BLaER1 (cell line): ENCODE results near the gene SERF1A.
"Not testable (repeated sequence)": the region's sequence is repeated elsewhere in the genome, so short reads cannot be mapped to it uniquely, and the experiment has no call there.

Experiments used
- H3K27ac ChIP-seq: shearing (Covaris generic); formaldehyde crosslinking; 2 replicates; pipeline ENCODE4 v1.8.1; 2022
- H3K27me3 ChIP-seq: shearing (Covaris generic); formaldehyde crosslinking; 2 replicates; pipeline ENCODE4 v1.8.1; 2022
- H3K36me3 ChIP-seq: shearing (Covaris generic); formaldehyde crosslinking; 2 replicates; pipeline ENCODE4 v1.8.1; 2022
- H3K4me1 ChIP-seq: shearing (Covaris generic); formaldehyde crosslinking; 2 replicates; pipeline ENCODE4 v1.8.1; 2022
- H3K4me2 ChIP-seq: shearing (Covaris generic); formaldehyde crosslinking; 2 replicates; pipeline ENCODE4 v1.8.1; 2022
- H3K4me3 ChIP-seq: shearing (Covaris generic); formaldehyde crosslinking; 2 replicates; pipeline ENCODE4 v1.8.1; 2022
- H3K9ac ChIP-seq: shearing (Covaris generic); formaldehyde crosslinking; 2 replicates; pipeline ENCODE4 v1.8.1; 2022
- H3K9me3 ChIP-seq: shearing (Covaris generic); formaldehyde crosslinking; 2 replicates; pipeline ENCODE4 v1.8.1; 2022
- H4K20me1 ChIP-seq: shearing (Covaris generic); formaldehyde crosslinking; 2 replicates; pipeline ENCODE4 v1.8.1; 2022

The SERF1A gene

DNA sequence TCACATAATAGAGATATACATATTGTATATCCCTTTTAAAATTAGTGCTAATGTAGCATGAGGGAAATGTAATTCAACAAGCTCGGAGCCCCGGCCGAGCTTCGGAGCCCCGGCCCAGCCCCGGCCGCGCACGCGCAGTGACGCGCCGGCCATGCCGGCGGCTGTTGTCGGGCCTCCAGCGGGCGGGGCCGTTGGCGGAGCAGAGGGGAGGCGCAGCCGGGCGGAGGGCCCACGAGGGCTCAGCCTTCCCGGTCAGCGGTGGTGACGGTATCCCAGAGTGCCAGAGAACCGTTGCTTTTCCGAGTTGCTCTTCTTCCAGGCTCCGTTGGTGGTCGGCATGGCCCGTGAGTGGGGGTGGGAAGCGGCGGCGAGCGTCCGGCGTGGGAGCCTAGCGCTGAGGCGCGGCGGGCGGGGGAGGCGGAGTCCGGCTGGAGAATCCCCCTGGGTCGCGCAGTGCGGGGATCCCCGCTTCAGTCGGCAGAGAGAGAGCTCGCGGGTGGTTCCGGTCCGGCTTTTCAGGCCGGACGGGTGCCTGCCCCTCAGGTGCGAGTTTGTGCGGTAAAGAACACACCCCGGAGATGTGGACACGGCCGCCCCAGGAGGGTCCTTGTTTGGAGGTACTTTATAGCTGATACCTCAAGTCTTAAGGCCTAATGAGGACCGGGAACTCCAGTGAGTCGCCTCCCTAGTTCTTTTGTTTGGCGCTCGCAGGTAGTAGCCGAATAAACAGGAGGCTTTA, at the start of gene SERF1A:
Gene SERF1A, plus strand, starts transcription at position 137 of the 739 bp plus-strand sequence. Its CDS starts 201 bp downstream, at position 338.
- not testable (repeated sequence) for H4K20me1 ChIP-seq, H3K4me3 ChIP-seq, H3K9ac ChIP-seq, H3K4me1 ChIP-seq, H3K27ac ChIP-seq, H3K27me3 ChIP-seq, H3K36me3 ChIP-seq, H3K9me3 ChIP-seq, H3K4me2 ChIP-seq

DNA sequence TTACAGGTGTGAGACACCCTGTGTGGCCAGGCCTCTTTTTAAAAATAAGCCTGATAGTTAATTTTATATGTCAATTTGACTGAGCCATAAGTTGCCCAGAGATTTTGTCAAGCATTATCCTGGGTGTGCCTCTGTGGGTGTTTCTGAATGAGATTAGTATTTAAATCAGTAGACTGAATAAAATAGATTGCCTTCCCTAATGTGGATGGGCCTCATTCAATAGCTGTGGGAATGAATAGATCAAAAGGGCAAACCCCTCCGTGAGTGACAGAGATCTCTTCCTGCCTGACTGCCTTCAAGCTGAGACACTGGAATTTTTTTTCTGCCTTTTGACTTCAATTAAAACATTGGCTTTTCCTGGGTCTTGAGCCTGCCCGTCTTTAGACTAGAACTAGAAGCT, 33.7 kb upstream of the SERF1A start:
- not testable (repeated sequence) for H4K20me1 ChIP-seq, H3K4me1 ChIP-seq, H3K4me2 ChIP-seq, H3K9ac ChIP-seq, H3K27ac ChIP-seq, H3K36me3 ChIP-seq, H3K27me3 ChIP-seq, H3K4me3 ChIP-seq, H3K9me3 ChIP-seq

DNA sequence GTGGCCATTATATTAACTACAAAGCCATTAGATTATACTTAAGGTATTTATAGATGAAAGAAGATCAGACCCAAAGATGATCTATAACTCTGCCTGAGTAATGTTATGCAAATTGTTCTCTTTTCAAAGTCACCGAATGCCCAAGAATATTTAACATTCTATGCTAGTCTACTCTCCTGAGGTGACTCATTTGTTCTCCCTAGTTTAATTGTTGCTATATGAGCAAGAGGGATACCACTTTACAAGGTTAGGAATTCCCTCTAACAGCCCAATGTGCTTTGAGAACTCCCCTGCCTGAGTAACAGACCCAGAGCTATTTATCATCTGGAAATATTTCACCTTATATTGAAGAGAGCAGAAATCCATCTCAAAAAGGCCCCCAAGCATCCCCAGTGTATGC, 29.8 kb upstream of the SERF1A start:
- H3K4me1 ChIP-seq, H3K27me3 ChIP-seq, H3K4me2 ChIP-seq, H3K4me3 ChIP-seq, H3K9ac ChIP-seq, H3K36me3 ChIP-seq, H3K27ac ChIP-seq, H4K20me1 ChIP-seq, H3K9me3 ChIP-seq: not testable (repeated sequence)

DNA sequence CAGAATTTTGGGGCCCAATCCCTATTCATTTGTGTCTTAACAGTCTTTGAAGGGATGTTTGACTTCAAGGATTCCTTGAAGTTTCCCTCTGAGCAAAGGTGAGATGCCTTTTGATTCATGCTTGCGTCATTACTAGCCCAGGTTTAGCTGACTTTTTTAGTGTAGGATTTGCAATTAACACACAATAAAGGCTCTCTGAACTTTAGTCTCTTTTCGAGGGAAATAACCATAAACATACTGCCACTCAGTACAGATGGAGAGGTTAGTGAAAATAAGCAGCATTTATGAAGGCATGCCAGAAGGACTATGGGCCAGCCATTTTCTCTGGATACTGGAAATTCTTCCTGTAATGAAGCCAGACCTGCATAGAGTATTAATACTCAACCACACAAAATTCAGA, 4.4 kb upstream of the SERF1A start:
- not testable (repeated sequence) for H3K4me3 ChIP-seq, H3K4me2 ChIP-seq, H3K9ac ChIP-seq, H3K36me3 ChIP-seq, H3K9me3 ChIP-seq, H3K4me1 ChIP-seq, H3K27me3 ChIP-seq, H4K20me1 ChIP-seq, H3K27ac ChIP-seq

DNA sequence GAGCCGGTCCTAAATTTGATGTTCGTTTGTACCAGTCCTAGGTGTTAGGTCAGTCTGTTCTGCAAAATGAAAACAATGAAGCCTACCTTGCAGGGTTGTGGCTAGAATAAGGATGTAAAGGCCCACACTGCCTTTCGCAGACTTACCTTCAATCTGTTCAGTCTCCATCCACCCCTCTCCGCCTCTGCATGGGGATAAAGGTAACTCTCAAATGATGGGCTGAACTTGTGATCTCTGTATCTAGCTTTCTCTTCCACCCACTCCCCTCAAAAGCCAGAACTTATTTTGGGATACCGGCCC, 753 bp downstream of the SERF1A start:
- H3K4me1 ChIP-seq, H3K9me3 ChIP-seq, H3K27ac ChIP-seq, H3K9ac ChIP-seq, H3K27me3 ChIP-seq, H4K20me1 ChIP-seq, H3K4me3 ChIP-seq, H3K4me2 ChIP-seq, H3K36me3 ChIP-seq: not testable (repeated sequence)

DNA sequence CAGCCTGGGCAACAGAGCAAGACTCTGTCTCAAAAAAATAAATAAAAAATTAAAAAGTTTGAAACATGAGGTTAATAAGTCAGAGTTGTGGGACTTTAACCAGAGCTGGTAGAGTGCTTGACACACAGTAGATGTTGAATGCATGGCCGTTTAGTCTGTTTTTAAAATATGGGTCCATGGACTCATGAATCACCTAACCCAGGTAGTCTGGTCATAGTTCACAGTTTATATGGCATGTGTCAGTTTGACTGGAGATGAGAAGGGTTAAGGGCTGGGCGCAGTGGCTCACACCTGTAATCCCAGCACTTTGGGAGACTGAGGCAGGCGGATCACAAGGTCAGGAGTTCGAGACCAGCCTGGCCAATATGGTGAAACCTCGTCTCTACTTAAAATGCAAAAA, 6.2 kb downstream of the SERF1A start:
- not testable (repeated sequence) for H3K4me3 ChIP-seq, H3K9ac ChIP-seq, H3K27me3 ChIP-seq, H3K4me1 ChIP-seq, H3K4me2 ChIP-seq, H4K20me1 ChIP-seq, H3K36me3 ChIP-seq, H3K27ac ChIP-seq, H3K9me3 ChIP-seq

DNA sequence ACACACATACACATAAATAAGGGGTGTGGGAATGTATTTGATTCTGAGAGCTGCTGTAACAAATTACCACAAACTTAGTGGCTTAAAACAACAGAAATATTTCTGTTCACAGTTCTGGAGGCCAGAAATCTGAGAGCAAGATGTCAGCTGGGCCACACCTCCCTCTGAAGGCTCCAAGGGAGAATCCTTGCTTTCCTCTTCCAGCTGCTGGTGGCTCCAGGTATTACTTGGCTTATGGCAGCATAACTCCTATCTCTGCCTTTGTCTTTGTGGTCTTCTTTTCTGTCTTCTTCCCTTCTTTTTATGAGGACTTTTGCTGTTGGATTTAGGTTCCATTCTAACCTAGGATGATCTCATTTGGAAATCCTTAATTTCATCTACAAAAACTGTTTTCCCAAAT, 16.4 kb downstream of the SERF1A start:
- not testable (repeated sequence) for H3K4me2 ChIP-seq, H3K27ac ChIP-seq, H3K36me3 ChIP-seq, H4K20me1 ChIP-seq, H3K4me3 ChIP-seq, H3K27me3 ChIP-seq, H3K9ac ChIP-seq, H3K4me1 ChIP-seq, H3K9me3 ChIP-seq

DNA sequence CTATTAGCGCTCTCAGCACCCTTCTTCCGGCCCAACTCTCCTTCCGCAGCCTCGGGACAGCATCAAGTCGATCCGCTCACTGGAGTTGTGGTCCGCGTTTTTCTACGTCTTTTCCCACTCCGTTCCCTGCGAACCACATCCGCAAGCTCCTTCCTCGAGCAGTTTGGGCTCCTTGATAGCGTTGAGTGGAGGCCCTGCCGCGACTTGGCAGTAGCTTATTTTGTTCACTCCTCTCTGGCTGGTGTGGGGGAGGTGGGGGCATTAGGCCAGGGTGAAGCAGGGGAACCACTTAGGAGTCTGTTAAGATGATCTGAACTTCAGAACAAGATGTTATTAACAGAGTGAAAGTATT, 24.7 kb downstream of the SERF1A start:
- H3K9ac ChIP-seq, H3K27ac ChIP-seq, H3K4me1 ChIP-seq, H3K36me3 ChIP-seq, H3K27me3 ChIP-seq, H3K4me2 ChIP-seq, H3K4me3 ChIP-seq, H4K20me1 ChIP-seq, H3K9me3 ChIP-seq: not testable (repeated sequence)

DNA sequence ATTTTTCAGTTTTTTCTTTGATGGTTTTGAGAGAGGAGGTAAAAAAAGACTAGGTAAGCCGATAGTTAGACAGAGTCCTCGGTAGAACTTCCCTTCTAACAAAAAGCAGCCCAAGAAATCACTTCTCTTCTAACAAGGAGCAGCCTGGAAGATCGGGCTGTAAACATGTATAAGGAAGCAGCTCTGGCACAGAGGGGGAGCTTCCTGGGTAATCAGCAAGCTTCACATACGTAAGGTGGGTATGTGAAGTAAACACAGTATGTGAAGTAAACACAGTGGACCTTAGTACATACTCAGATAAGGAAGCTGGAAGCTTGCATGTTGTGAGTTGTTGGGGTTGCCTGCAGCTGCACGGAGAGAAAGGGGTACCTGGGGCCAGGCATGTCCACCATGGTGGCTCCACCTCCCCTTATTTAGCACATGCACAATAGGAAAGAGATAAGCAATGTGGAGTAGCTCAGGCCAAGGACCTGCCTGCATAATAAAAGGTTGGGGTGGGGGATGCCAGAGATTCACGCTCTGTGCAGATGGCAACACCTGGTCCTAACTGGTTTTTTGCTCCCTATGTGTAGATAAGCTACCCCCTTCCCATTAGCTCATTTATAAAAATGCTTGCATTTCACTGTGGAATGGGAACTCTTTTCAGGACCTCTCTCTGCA, 31.4 kb downstream of the SERF1A start:
- H3K27me3 ChIP-seq, H3K4me2 ChIP-seq, H3K36me3 ChIP-seq, H3K9ac ChIP-seq, H3K4me3 ChIP-seq, H3K4me1 ChIP-seq, H3K27ac ChIP-seq, H3K9me3 ChIP-seq, H4K20me1 ChIP-seq: not testable (repeated sequence)

DNA sequence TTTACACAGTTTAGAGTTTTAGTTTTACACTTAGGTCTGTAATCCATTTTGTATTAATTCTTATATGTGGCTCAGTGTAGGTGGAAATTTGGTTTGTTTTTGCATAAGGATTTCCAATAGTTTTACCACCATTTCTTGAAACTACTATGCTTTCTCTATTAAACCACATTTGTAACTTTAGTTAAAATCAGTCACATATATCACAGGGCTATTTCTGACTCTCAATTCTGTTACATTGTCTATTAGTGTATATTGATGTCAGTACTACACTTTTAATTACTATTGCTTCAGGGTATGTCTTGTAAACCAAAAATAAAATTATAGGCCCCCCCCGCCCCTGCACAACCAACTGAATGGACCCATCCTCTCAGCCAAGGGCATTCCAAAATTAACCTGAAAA, 32.1 kb downstream of the SERF1A start:
- H4K20me1 ChIP-seq, H3K4me1 ChIP-seq, H3K36me3 ChIP-seq, H3K27me3 ChIP-seq, H3K4me3 ChIP-seq, H3K9me3 ChIP-seq, H3K4me2 ChIP-seq, H3K9ac ChIP-seq, H3K27ac ChIP-seq: not testable (repeated sequence)

DNA sequence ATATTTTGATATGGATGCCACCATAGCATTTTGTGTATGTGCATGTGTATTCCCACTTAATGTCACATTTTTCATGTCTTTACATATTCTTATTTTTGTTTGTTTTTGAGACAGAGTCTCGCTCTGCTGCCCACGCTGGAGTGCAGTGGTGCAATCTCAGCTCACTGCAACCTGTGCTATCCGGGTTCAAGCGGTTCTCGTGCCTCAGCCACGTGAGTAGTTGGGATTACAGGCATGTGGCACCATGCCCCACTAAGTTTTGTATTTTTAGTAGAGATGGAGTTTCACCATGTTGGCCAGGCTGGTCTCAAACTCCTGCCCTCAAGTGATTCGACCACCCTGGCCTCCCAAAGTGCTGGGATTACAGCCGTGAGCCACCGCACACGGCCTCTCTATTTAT, 52.6 kb downstream of the SERF1A start:
- not testable (repeated sequence) for H3K4me2 ChIP-seq, H3K27me3 ChIP-seq, H3K4me3 ChIP-seq, H3K27ac ChIP-seq, H3K9ac ChIP-seq, H3K4me1 ChIP-seq, H4K20me1 ChIP-seq, H3K36me3 ChIP-seq, H3K9me3 ChIP-seq
